ENCODE results near the gene PPP1R14C. TPM values are rescaled to one million over a fixed set of nuclear protein-coding genes. Genes with fewer than 3 reads are reported as not detected.

Gene PPP1R14C
- total RNA-seq, 1 donor from 2014 or later, result 12.6 TPM

DNA sequence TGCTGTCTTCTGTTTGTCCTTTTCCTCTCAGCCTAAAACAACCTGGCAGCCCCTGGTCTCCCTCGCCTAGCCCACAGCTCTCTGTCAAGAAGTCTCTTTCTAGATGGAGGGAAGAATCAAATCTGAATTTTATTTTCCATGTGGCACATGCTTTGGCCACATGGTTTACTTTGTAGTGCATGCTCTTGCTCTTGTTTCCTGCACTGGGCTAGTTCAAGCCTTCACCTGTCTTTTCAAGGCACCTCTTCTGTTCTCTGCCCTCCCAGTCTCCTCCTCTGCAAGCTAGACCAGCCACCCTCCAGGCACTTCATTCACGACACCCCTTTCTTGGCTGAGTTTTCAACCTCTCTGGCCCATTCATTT, 7.6 kb downstream of the PPP1R14C start:
- no peaks in the 10 kb centered on the region for H3K9me3 Mint-ChIP-seq
- peaks cover 61% of the 10 kb centered on the region for H3K27me3 Mint-ChIP-seq
- peak overlapping the region; percentile 11 for H3K4me3 Mint-ChIP-seq
- H3K27ac Mint-ChIP-seq, result no peak overlapping the region
- TF ChIP-seq, protein P1, sequence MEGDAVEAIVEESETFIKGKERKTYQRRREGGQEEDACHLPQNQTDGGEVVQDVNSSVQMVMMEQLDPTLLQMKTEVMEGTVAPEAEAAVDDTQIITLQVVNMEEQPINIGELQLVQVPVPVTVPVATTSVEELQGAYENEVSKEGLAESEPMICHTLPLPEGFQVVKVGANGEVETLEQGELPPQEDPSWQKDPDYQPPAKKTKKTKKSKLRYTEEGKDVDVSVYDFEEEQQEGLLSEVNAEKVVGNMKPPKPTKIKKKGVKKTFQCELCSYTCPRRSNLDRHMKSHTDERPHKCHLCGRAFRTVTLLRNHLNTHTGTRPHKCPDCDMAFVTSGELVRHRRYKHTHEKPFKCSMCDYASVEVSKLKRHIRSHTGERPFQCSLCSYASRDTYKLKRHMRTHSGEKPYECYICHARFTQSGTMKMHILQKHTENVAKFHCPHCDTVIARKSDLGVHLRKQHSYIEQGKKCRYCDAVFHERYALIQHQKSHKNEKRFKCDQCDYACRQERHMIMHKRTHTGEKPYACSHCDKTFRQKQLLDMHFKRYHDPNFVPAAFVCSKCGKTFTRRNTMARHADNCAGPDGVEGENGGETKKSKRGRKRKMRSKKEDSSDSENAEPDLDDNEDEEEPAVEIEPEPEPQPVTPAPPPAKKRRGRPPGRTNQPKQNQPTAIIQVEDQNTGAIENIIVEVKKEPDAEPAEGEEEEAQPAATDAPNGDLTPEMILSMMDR (conservative IDR thresholded peaks at IDR 0.05), result no peak
- no peak for DNase-seq (ENCODE audit: extremely low spot score, unreplicated experiment)
- peaks cover 45% of the 10 kb centered on the region for H3K4me1 Mint-ChIP-seq (ENCODE audit: unreplicated experiment)
- no peaks in the 10 kb centered on the region for H3K36me3 Mint-ChIP-seq

DNA sequence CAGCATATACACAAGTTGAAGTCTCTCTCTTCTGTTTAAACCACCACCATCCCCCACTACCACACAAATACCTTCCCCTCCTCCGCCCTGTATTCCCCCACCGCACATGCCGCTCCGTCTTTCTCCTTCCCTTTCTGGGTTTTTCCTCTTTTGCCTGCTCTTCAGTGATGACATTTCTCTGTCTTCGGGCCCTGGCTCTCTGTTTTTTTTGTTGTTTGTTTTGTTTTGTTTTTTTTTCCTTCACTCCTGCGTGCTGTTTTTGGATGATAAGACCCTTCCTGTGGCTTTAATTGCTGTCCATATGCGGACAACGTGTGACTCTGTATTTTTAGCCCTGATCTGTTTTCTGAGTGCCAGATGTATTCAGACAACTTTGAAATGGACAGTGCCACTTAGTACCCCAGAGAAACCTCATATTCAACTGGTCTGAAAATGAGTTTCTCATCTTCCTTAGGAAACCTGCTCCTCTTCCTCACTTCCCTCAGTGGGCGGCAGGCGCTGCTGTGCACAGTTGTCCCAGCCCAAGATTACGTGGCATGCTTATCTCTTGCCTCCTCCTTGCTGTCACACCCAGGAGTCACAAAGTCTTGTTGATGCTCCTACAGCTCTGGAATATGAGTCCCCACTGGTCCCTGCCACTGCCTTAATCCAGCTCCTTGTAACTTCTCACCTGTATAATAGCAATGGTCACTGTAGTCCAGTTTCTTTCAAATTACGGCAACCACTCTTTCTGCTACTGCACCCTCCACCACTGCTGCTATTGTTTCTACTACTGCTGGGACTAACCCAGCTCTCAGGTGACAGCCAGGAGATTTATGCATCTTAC, 8.2 kb downstream of the PPP1R14C start:
- Mint-ChIP-seq H3K27me3 (peaks cover 55% of the 10 kb centered on the region), H3K9me3 (no peaks in the 10 kb centered on the region), H3K4me3 (peak overlapping the region; percentile 11), H3K4me1 (ENCODE audit: unreplicated experiment) (peaks cover 40% of the 10 kb centered on the region), H3K36me3 (no peaks in the 10 kb centered on the region), H3K27ac (no peak overlapping the region)
- TF ChIP-seq, protein P1 (conservative IDR thresholded peaks at IDR 0.05), result no peak
- no peak for DNase-seq (ENCODE audit: extremely low spot score, unreplicated experiment)

DNA sequence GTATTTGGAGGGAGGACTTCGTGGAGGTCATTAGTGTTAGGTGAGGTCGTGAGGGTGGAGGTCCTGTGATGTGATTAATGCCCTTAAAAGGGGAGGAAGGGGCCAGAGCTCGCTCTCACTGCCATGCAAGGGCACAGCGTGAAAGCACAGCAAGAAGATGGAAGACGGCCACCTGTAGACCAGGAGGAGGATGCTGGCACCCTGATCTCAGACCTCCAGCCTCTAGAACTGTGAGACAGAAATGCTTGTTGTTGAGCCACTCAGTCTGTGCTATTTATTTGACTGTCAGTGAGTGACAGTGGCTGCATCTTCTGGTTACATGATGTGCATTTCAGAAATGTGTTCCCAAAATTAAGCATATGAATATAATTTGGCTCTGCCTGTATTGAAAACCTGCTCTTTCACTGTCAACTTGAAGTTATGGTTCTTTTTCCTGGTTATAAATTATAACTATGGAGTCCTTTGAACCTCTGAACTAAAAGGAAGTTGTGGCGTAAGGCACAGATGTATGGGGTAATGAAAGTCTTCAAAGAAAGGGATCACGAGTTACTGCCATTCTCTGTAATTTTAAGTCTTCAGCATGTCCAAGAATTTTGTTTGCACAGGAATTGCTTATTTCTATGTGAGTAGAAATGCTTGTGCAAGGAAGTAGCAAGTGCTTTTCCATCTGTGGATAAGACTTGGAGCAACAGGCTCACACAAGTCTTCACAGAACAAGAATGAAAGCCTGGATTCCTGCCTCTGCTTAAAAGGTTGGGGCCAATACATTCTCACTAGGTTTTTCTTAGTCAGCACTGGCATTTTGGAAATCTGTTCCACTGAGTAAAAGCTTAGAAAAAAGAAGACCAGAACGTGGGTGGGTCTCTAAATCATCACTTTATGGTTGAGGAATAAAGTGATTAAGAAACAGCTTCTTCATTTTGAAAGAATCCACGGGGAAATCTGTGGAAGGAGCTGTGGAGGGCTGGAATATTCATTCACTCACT, 10.3 kb downstream of the PPP1R14C start:
- H3K4me3 Mint-ChIP-seq, result no peak overlapping the region
- no peak for DNase-seq (ENCODE audit: extremely low spot score, unreplicated experiment)
- TF ChIP-seq, protein P1 (conservative IDR thresholded peaks at IDR 0.05), result no peak
- H3K36me3 Mint-ChIP-seq, result no peaks in the 10 kb centered on the region
- peak overlapping the region; percentile 41 for H3K27ac Mint-ChIP-seq
- peaks cover 38% of the 10 kb centered on the region for H3K27me3 Mint-ChIP-seq
- H3K4me1 Mint-ChIP-seq (ENCODE audit: unreplicated experiment), result peaks cover 35% of the 10 kb centered on the region
- no peaks in the 10 kb centered on the region for H3K9me3 Mint-ChIP-seq

DNA sequence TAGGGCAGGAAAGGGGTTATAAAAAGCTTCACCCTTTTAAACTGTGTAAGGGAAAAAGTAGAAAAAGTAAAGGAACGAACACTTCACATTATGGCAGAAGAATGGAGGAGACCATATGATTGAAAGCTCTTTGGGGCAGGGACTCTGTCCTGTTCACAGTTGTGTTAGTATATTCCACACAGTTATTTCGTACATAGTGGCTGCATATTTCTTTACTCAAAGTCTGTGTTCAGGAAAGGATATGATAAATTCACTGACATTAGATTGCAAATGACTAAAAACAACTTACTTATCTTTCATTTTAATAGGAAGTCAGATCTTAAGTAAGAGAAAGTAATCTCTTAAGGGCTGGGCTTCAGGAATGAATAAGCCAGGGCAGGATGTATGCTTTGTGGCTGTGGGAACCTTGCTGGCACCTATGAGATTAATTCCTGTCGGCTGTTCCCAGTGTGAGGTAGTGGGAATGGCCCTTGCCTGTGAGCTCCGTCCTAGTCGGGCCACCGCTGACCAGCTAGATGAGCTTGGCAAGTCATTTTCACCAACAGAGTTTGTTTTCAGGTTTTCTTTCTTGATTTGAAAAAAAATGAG, 11.2 kb downstream of the PPP1R14C start:
- TF ChIP-seq, protein P1 (conservative IDR thresholded peaks at IDR 0.05), result no peak
- Mint-ChIP-seq H3K4me1 (ENCODE audit: unreplicated experiment) (peaks cover 35% of the 10 kb centered on the region), H3K36me3 (no peaks in the 10 kb centered on the region), H3K9me3 (no peaks in the 10 kb centered on the region), H3K4me3 (no peak overlapping the region), H3K27ac (no peak overlapping the region), H3K27me3 (peaks cover 34% of the 10 kb centered on the region)
- no peak for DNase-seq (ENCODE audit: extremely low spot score, unreplicated experiment)

DNA sequence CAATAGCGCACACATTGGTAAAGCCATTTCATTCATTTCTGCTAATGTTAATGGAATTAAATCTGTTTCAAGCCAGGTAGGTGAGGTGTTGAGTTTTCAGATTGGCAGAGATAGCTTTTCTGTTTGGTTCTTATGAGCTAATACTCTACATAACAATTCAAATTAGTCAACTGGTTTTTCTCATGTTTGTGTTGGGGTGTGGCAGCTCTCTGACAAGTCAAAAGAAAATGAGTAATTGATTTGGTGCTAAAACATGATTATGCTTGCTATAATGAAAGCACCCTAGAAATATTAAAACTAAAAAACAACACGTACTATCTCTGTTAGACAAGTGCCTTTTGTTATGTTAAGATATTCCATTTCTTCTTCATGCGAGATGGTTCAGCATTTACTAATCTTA, 13.6 kb downstream of the PPP1R14C start:
- peaks cover 15% of the 10 kb centered on the region for H3K4me1 Mint-ChIP-seq (ENCODE audit: unreplicated experiment)
- TF ChIP-seq, protein P1 (conservative IDR thresholded peaks at IDR 0.05), result no peak
- H3K4me3 Mint-ChIP-seq, result no peak overlapping the region
- DNase-seq (ENCODE audit: extremely low spot score, unreplicated experiment), result no peak
- H3K9me3 Mint-ChIP-seq, result no peaks in the 10 kb centered on the region
- H3K27me3 Mint-ChIP-seq, result peaks cover 14% of the 10 kb centered on the region
- peak overlapping the region; percentile 17 for H3K27ac Mint-ChIP-seq
- peaks cover 7% of the 10 kb centered on the region for H3K36me3 Mint-ChIP-seq

Measured in type B pancreatic cell (in vitro differentiated cells).